RWPE2 (cell line): ENCODE results near the gene H2AZ2.

ENCODE experiments used
- ATAC-seq: fragments of 200-7000 bp; cut with Tn5 transposase; 3 replicates; pipeline ENCODE4 v1.9.1; 2021; ENCODE audit warnings: low read depth
- DNase-seq: peaks from one replicate; pipeline ENCODE4 v3.0.0-alpha.2; 2020; ENCODE audit warnings: low spot score
- H3K27ac ChIP-seq: fragments of 450-650 bp; 2 replicates; pipeline ENCODE4 v1.5.1; 2017; ENCODE audit warnings: mild to moderate bottlenecking; ENCODE audit not compliant: poor library complexity, severe bottlenecking
- H3K27me3 ChIP-seq: fragments of 250-450 bp; sonication (Bioruptor Pico); 2 replicates; pipeline ENCODE4 v1.5.1; 2021; ENCODE audit warnings: mild to moderate bottlenecking, moderate library complexity; ENCODE audit not compliant: insufficient read depth, poor library complexity, severe bottlenecking
- H3K36me3 ChIP-seq: fragments of 250-450 bp; sonication (Bioruptor Pico); 2 replicates; pipeline ENCODE4 v1.5.1; 2020; ENCODE audit warnings: low read depth, mild to moderate bottlenecking, moderate library complexity
- H3K4me1 ChIP-seq: fragments of 250-450 bp; sonication (Bioruptor Pico); 2 replicates; pipeline ENCODE4 v1.5.1; 2021; ENCODE audit warnings: mild to moderate bottlenecking, moderate library complexity; ENCODE audit not compliant: insufficient read depth, poor library complexity, severe bottlenecking
- H3K4me3 ChIP-seq: fragments of 250-450 bp; sonication (Bioruptor Pico); 2 replicates; pipeline ENCODE4 v1.5.1; 2021; ENCODE audit warnings: mild to moderate bottlenecking, moderate library complexity; ENCODE audit not compliant: severe bottlenecking
- H3K9me3 ChIP-seq: fragments of 250-450 bp; sonication (Bioruptor Pico); 2 replicates; pipeline ENCODE4 v1.5.1; 2021; ENCODE audit warnings: mild to moderate bottlenecking, moderate library complexity; ENCODE audit not compliant: severe bottlenecking
- TF ChIP-seq, protein P1 (sequence below): fragments of 450-650 bp; IDR thresholded peaks from one replicate; pipeline ENCODE4 v1.5.1; 2017; ENCODE audit warnings: mild to moderate bottlenecking, moderate library complexity; ENCODE audit not compliant: poor library complexity, severe bottlenecking

H2AZ2 gene

DNA sequence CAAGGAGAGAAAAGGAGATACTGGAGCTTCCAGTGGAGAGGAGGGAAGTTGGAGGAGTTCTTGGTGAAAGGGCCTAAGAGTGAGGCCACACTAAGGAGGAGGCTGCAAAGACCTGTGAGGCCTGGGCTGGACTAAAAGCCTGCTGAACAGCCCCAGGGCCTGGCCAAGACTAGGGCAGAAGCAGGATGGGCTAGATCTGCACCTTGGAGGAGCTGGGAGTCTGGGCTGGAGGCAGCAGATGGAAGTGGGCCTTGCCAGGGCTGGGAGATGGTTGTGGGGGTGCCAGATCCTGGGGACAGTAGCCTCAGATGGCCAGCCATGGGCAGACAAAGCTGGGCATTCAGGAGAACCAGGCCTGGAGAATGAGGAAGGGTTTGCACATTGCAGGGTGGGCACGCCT lies 43.9 kb upstream of the H2AZ2 start:
- Histone ChIP-seq H3K27me3 (no peaks in the 10 kb centered on the region), H3K4me1 (no peaks in the 10 kb centered on the region), H3K27ac (no peak overlapping the region), H3K36me3 (no peaks in the 10 kb centered on the region), H3K4me3 (no peak overlapping the region), H3K9me3 (no peaks in the 10 kb centered on the region)
- ATAC-seq (no peak), DNase-seq (no peak)
- TF ChIP-seq, protein P1, sequence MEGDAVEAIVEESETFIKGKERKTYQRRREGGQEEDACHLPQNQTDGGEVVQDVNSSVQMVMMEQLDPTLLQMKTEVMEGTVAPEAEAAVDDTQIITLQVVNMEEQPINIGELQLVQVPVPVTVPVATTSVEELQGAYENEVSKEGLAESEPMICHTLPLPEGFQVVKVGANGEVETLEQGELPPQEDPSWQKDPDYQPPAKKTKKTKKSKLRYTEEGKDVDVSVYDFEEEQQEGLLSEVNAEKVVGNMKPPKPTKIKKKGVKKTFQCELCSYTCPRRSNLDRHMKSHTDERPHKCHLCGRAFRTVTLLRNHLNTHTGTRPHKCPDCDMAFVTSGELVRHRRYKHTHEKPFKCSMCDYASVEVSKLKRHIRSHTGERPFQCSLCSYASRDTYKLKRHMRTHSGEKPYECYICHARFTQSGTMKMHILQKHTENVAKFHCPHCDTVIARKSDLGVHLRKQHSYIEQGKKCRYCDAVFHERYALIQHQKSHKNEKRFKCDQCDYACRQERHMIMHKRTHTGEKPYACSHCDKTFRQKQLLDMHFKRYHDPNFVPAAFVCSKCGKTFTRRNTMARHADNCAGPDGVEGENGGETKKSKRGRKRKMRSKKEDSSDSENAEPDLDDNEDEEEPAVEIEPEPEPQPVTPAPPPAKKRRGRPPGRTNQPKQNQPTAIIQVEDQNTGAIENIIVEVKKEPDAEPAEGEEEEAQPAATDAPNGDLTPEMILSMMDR: no peak

DNA sequence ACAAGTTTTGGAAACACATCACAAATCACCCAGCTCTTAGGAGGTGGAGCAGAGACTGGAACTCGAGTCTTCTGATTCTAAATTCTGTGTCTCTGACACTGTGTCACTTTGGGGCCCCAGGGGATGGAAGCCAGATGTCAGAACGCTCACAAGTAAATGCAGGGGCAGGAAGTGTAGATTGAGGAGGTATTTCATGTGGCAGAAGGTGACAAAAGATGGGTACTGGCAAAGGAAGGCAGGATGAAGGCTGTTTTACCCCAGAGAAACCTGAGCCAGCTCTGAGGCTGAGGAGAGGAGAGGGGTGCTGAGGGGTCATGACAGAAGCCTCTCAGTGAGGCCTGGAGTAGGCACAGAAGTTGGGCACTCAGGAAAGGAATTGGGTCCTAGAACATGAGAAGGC lies 43.5 kb upstream of the H2AZ2 start:
- TF ChIP-seq, protein P1: no peak
- DNase-seq: no peak
- Histone ChIP-seq H3K27ac (no peak overlapping the region), H3K4me1 (no peaks in the 10 kb centered on the region), H3K27me3 (no peaks in the 10 kb centered on the region), H3K36me3 (no peaks in the 10 kb centered on the region), H3K4me3 (no peak overlapping the region), H3K9me3 (no peaks in the 10 kb centered on the region)
- ATAC-seq: no peak

DNA sequence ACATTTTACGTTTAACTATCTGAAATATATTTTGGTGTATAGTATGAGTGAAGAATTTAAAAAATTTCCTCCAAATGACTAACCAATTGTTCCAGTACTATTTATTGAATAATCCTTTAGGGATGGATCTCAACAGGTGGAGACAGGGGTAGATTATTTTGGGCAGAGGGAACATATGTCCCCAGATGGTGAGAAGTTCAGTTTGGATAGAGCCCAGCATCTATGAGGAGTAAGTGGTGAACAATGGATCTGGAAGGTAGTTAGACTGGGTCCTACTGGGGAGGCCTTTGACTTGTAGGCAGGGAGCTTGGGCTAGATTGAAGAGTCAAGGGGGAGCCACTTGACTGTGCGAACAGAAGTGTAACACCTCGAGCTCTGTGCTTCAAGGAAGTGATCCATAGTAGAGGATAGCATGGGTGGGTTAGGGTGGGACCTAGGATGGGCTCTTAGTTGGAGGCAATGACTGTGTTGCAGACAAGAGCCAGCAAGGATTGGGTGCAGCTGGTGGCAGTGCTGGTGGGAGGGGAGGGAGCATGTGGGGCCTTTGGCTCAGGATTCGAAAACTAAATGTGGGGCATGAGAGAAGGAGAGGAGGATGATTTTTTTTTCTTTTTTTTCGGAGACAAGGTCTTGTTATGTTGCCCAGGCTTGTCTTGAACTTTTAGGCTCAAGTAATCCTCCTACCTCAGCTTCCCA lies 41.3 kb upstream of the H2AZ2 start:
- DNase-seq: no peak
- H3K27me3 ChIP-seq: no peaks in the 10 kb centered on the region
- no peak for ATAC-seq
- H3K27ac ChIP-seq: no peak overlapping the region
- H3K4me1 ChIP-seq: no peaks in the 10 kb centered on the region
- H3K36me3 ChIP-seq: peaks cover 2% of the 10 kb centered on the region; the same call in 1 of the 2 replicates
- no peak overlapping the region for H3K4me3 ChIP-seq
- H3K9me3 ChIP-seq: no peaks in the 10 kb centered on the region
- TF ChIP-seq, protein P1: no peak

DNA sequence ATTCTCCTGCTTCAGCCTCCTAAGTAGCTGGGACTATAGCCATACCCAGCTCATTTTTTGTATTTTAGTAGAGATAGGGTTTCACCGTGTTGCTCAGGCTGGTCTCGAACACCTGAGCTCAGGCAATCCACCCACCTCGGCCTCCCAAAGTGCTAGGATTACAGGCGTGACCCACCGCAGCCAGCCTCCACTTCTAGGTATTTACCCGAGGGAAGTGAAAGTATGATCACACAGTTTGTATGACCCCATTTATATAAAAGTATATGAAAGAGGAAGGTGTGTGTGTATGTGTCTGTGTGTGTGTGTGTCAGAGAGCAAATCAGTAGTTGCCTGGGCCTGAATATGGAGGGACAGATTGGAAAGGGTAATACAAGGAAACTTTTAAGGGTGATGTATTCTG lies 39.4 kb upstream of the H2AZ2 start:
- H3K27me3 ChIP-seq: no peaks in the 10 kb centered on the region
- no peak overlapping the region for H3K4me3 ChIP-seq
- peaks cover 21% of the 10 kb centered on the region for H3K36me3 ChIP-seq
- peaks cover 15% of the 10 kb centered on the region for H3K4me1 ChIP-seq
- TF ChIP-seq, protein P1: no peak
- no peaks in the 10 kb centered on the region for H3K9me3 ChIP-seq
- DNase-seq (no peak), ATAC-seq (no peak)
- H3K27ac ChIP-seq: no peak overlapping the region
